Fibroblast of lung (primary cell): ENCODE data around the gene IQSEC2.

Experiments used
- EZH2 ChIP-seq: IDR thresholded peaks from 2 replicates; pipeline ENCODE4 v1.5.1; 2012; ENCODE audit warnings: low read length, control low read depth, mild to moderate bottlenecking; ENCODE audit errors: missing control alignments
- TF ChIP-seq, protein P1 (sequence below), 2 donors: IDR thresholded peaks in 1 of 2; conservative IDR thresholded peaks in 1 of 2; 1 replicate in 1 of 2; 2 replicates in 1 of 2; pipeline ENCODE4 v1.5.1; 2011 to 2012; ENCODE audit warnings: low read length in 2 of 2, control low read depth in 1 of 2, inconsistent platforms in 1 of 2, low read depth in 1 of 2, mild to moderate bottlenecking in 1 of 2

DNA sequence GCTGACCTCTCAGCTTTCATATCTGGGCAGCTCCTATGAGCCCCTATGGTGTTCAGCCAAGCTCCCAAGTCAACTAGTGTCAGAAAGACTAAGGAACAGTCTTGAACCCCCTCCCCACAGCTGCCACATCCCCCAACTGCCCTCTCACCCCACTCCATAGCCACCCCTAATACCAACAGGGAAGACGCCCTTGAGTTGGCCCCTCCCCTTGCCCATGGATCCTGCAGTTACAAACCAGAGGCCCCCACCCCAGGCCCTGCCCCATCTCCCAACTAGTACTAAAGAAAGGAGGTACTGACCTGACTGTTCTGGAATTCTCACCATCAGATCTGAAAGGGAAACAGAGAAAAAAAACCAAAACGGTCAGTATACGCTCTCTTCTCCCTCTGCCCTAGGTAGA is 10.2 kb upstream of the IQSEC2 start:
- TF ChIP-seq, protein P1, sequence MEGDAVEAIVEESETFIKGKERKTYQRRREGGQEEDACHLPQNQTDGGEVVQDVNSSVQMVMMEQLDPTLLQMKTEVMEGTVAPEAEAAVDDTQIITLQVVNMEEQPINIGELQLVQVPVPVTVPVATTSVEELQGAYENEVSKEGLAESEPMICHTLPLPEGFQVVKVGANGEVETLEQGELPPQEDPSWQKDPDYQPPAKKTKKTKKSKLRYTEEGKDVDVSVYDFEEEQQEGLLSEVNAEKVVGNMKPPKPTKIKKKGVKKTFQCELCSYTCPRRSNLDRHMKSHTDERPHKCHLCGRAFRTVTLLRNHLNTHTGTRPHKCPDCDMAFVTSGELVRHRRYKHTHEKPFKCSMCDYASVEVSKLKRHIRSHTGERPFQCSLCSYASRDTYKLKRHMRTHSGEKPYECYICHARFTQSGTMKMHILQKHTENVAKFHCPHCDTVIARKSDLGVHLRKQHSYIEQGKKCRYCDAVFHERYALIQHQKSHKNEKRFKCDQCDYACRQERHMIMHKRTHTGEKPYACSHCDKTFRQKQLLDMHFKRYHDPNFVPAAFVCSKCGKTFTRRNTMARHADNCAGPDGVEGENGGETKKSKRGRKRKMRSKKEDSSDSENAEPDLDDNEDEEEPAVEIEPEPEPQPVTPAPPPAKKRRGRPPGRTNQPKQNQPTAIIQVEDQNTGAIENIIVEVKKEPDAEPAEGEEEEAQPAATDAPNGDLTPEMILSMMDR (conservative IDR thresholded peaks at IDR 0.05 in 1 of 2, IDR thresholded peaks at IDR 0.05 in 1 of 2; ENCODE audit: low read depth in 1 of 2, low read length in 2 of 2) = no peak
- TF ChIP-seq EZH2 = no peak
